Breast epithelium (tissue), 3 donors: ENCODE data around the gene ZBTB5.

Experiments used
- CTCF ChIP-seq, 3 donors: fragments of 450-650 bp; IDR thresholded peaks; one replicate each; pipeline ENCODE4 v1.5.1; 2016 to 2017; ENCODE audit warnings: antibody characterized with exemption in 3 of 3, mild to moderate bottlenecking in 3 of 3, moderate library complexity in 3 of 3
- POLR2A ChIP-seq: fragments of 450-650 bp; IDR thresholded peaks from one replicate; pipeline ENCODE4 v1.6.1; 2016; ENCODE audit warnings: antibody characterized with exemption, mild to moderate bottlenecking, moderate library complexity
- POLR2AphosphoS5 ChIP-seq, 3 donors: sonication (generic); formaldehyde crosslinking; IDR thresholded peaks; one replicate each; pipeline ENCODE4 v1.6.1; 2017; ENCODE audit warnings: antibody characterized with exemption in 3 of 3

DNA sequence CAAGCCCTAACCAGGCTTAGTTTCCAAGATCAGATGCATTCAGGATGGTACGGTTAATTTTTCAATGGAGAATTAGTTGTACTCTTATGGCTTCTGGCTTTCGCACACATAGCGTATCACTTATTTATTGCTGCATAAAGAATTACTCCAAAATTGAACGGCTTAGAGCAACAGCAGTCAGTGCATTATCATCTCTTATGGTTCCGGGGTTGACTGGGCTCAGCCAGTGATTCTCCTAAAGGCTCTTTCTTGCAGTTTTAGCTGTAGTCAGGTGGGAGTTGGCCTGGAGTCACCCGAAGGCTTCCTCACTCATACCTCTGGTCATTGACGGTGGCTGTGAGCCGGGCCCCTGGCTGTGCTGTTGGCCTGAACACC, 43.3 kb downstream of the ZBTB5 start:
- TF ChIP-seq POLR2A: no peak
- TF ChIP-seq POLR2AphosphoS5 (IDR thresholded peaks at IDR 0.05): no peak
- no peak for TF ChIP-seq CTCF (IDR thresholded peaks at IDR 0.05)
